GM23338 (cell line): ENCODE results near the gene NCAN.

Experiments
- CREB1 ChIP-seq: fragments of 250-450 bp; sonication (Bioruptor Pico); IDR thresholded peaks from 2 replicates; pipeline ENCODE4 v1.5.0; 2020; ENCODE audit warnings: low read depth, mild to moderate bottlenecking, moderate library complexity
- CTCF ChIP-seq, 2 experiments: fragments of 200-600 bp in 1 of 2; sonication (generic) in 1 of 2; conservative IDR thresholded peaks; 2 replicates each; pipeline versions ENCODE4 v1.5.1 to v1.6.1; 2016 to 2017; ENCODE audit warnings: antibody characterized with exemption in 2 of 2, low read depth in 2 of 2, mild to moderate bottlenecking in 2 of 2, moderate library complexity in 1 of 2
- ETS1 ChIP-seq: IDR thresholded peaks from 2 replicates; pipeline ENCODE4 v1.6.1; 2016; ENCODE audit warnings: antibody characterized with exemption
- EZH2 ChIP-seq: fragments of 200-600 bp; sonication (generic); IDR thresholded peaks from one replicate; pipeline ENCODE4 v1.8.0; 2017; ENCODE audit warnings: antibody characterized with exemption, mild to moderate bottlenecking, low read depth; ENCODE audit not compliant: unreplicated experiment
- EZH2phosphoT487 ChIP-seq: fragments of 200-600 bp; sonication (generic); IDR thresholded peaks from one replicate; pipeline ENCODE4 v1.8.1; 2018; ENCODE audit warnings: antibody characterized with exemption; ENCODE audit not compliant: unreplicated experiment
- POLR2AphosphoS5 ChIP-seq: IDR thresholded peaks from 2 replicates; pipeline ENCODE4 v1.6.1; 2016; ENCODE audit warnings: antibody characterized with exemption, low read depth
- REST ChIP-seq: IDR thresholded peaks from one replicate; pipeline ENCODE4 v1.6.1; 2018; ENCODE audit warnings: antibody characterized with exemption; ENCODE audit not compliant: unreplicated experiment

- TF ChIP-seq CTCF (conservative IDR thresholded peaks at IDR 0.05; ENCODE audit: low read depth in 2 of 2) (no peak), POLR2AphosphoS5 (no peak), EZH2 (no peak), CREB1 (CRISPR knock-in tag) (no peak), EZH2phosphoT487 (no peak), ETS1 (no peak), REST (no peak)
Observed at GRCh38 chr19:19263886-19264487, 52.2 kb downstream of the NCAN start.
